GM12878 (cell line): ENCODE data around the gene CEACAM1. TPM values are rescaled to one million over a fixed set of nuclear protein-coding genes. Genes with fewer than 3 reads are reported as not detected.

ENCODE experiments used
- ATAC-seq: fragments of 200-7000 bp; cut with Tn5 transposase; 3 replicates; pipeline ENCODE4 v1.9.1; 2020; ENCODE audit warnings: mild to moderate bottlenecking, moderate library complexity
- BruUV-seq: library from RNA; stranded (reverse); fragments of 400-500 nt; replicated peaks from 2 replicates; lab custom pipeline; 2021; lab: Mats Ljungman, UMichigan
- CTCF ChIA-PET: fragments of 300-600 bp; sonication (Branson Sonifier 250); formaldehyde crosslinking; extraction: SDS; loops from one replicate; lab custom pipeline; 2021; ENCODE audit warnings: inconsistent platforms; lab: Yijun Ruan, JAX
- POLR2A ChIA-PET: fragments of 350-600 bp; formaldehyde crosslinking; extraction: SDS; loops from one replicate; lab custom pipeline; 2021; ENCODE audit warnings: inconsistent platforms; lab: Charles Lee
- RAD21 ChIA-PET: fragments of 300-600 bp; sonication (Branson Sonifier 250); formaldehyde crosslinking; loops from one replicate; lab custom pipeline; 2023; ENCODE audit warnings: antibody characterized with exemption; ENCODE audit not compliant: unreplicated experiment; lab: Charles Lee
- SMC1A ChIA-PET: fragments of 300-600 bp; sonication (Branson Sonifier 250); formaldehyde crosslinking; loops from one replicate; lab custom pipeline; 2023; ENCODE audit not compliant: unreplicated experiment, uncharacterized antibody; lab: Charles Lee
- DNase-seq: peaks from one replicate; pipeline ENCODE4 v3.0.0-alpha.2; 2011; ENCODE audit warnings: low read depth, low spot score
- FAIRE-seq: peaks from 3 replicates; lab custom pipeline; 2011; peaks lifted over from hg19 to GRCh38; lab: Jason Lieb, UNC
- H2AFZ ChIP-seq: 2 replicates; pipeline ENCODE4 v1.6.0; 2011; ENCODE audit warnings: low read depth, low read length, control low read depth; ENCODE audit not compliant: control insufficient read depth
- H3K27ac ChIP-seq: 2 replicates; pipeline ENCODE4 v1.5.1; 2011; ENCODE audit warnings: control low read depth; ENCODE audit not compliant: control insufficient read depth, insufficient read depth
- H3K27me3 ChIP-seq, 2 experiments: replicated peaks in 1 of 2; 2 replicates each; pipeline versions ENCODE4 v1.6.0 to v1.6.1; 2011; ENCODE audit warnings: low read length in 1 of 2; ENCODE audit not compliant: control insufficient read depth in 2 of 2, insufficient read depth in 2 of 2
- H3K36me3 ChIP-seq, 2 experiments: 2 replicates each; pipeline ENCODE4 v1.5.1; 2011; ENCODE audit warnings: low read length in 1 of 2; ENCODE audit not compliant: control insufficient read depth in 2 of 2, insufficient read depth in 2 of 2
- H3K4me1 ChIP-seq: 2 replicates; pipeline ENCODE4 v1.6.1; 2011; ENCODE audit warnings: mild to moderate bottlenecking, low read length, moderate library complexity, mixed read lengths; ENCODE audit not compliant: control insufficient read depth, insufficient read depth
- H3K4me2 ChIP-seq: 2 replicates; pipeline ENCODE4 v1.6.0; 2011; ENCODE audit warnings: control low read depth; ENCODE audit not compliant: control insufficient read depth, insufficient read depth
- H3K4me3 ChIP-seq: fragments of 200-600 bp; sonication (generic); 2 replicates; pipeline ENCODE4 v1.5.1; 2016
- H3K79me2 ChIP-seq: 2 replicates; pipeline ENCODE4 v1.6.0; 2011; ENCODE audit warnings: low read length; ENCODE audit not compliant: control insufficient read depth, insufficient read depth
- H3K9ac ChIP-seq: 2 replicates; pipeline ENCODE4 v1.8.0; 2011; ENCODE audit warnings: low read length, control low read depth, mixed read lengths; ENCODE audit not compliant: control insufficient read depth, insufficient read depth
- H3K9me3 ChIP-seq: replicated peaks from 3 replicates; pipeline ENCODE4 v1.5.1; 2011; ENCODE audit warnings: mild to moderate bottlenecking, low read length; ENCODE audit not compliant: control insufficient read depth, insufficient read depth
- H4K20me1 ChIP-seq: 2 replicates; pipeline ENCODE4 v1.6.0; 2011; ENCODE audit not compliant: control insufficient read depth, insufficient read depth
- ATF7 ChIP-seq: fragments of 450-650 bp; IDR thresholded peaks from 2 replicates; pipeline ENCODE4 v1.6.1; 2016; ENCODE audit warnings: low read depth, mild to moderate bottlenecking
- EZH2 ChIP-seq: IDR thresholded peaks from 2 replicates; pipeline ENCODE4 v1.6.1; 2012; ENCODE audit warnings: low read depth, mild to moderate bottlenecking, control low read depth, inconsistent platforms, low read length, borderline replicate concordance; ENCODE audit not compliant: control insufficient read depth
- JUND ChIP-seq: IDR thresholded peaks from 2 replicates; pipeline ENCODE4 v1.6.1; 2012; ENCODE audit warnings: low read depth, mild to moderate bottlenecking, low read length, improper control_type of control experiment, moderate library complexity
- NFXL1 ChIP-seq: fragments of 450-650 bp; IDR thresholded peaks from 2 replicates; pipeline ENCODE4 v1.6.1; 2017; ENCODE audit warnings: antibody characterized with exemption, mild to moderate bottlenecking, borderline replicate concordance
- NFYA ChIP-seq: IDR thresholded peaks from 2 replicates; pipeline ENCODE4 v1.6.1; 2011; ENCODE audit warnings: low read depth, mild to moderate bottlenecking, low read length, improper control_type of control experiment, borderline replicate concordance
- NRF1 ChIP-seq: conservative IDR thresholded peaks from 2 replicates; pipeline ENCODE4 v1.6.1; 2011; ENCODE audit warnings: mild to moderate bottlenecking, low read depth, low read length, improper control_type of control experiment
- RFX5 ChIP-seq: IDR thresholded peaks from 2 replicates; pipeline ENCODE4 v1.6.1; 2011; ENCODE audit warnings: low read depth, low read length, improper control_type of control experiment
- SMARCA5 ChIP-seq: fragments of 450-650 bp; IDR thresholded peaks from 2 replicates; pipeline ENCODE4 v1.6.1; 2017; ENCODE audit warnings: mild to moderate bottlenecking
- SREBF2 ChIP-seq: IDR thresholded peaks from 2 replicates; pipeline ENCODE4 v1.6.1; 2012; ENCODE audit warnings: mild to moderate bottlenecking, low read length
- SUZ12 ChIP-seq: fragments of 200-600 bp; sonication (generic); IDR thresholded peaks from one replicate; pipeline ENCODE4 v1.6.1; 2018; ENCODE audit warnings: antibody characterized with exemption, mild to moderate bottlenecking; ENCODE audit not compliant: unreplicated experiment
- YY1 ChIP-seq: IDR thresholded peaks from 2 replicates; pipeline ENCODE4 v1.6.1; 2011; ENCODE audit warnings: low read depth, mild to moderate bottlenecking, low read length
- WGBS: methylation state at CpG from one replicate; pipeline ENCODE4 v1.1.6; 2016; ENCODE audit warnings: low lambda C conversion rate; ENCODE audit not compliant: insufficient replicate concordance, insufficient coverage; ENCODE audit errors: missing lambda C conversion rate; 5-methylcytosine and 5-hydroxymethylcytosine counted together
- in situ Hi-C: fragments of 300-500 bp; cut with MboI; formaldehyde crosslinking; loops from 9 replicates; pipeline ENCODE4 v1.14.3; 2018; ENCODE audit warnings: mixed read lengths
- intact Hi-C: fragments of 100-400 bp; cut with micrococcal nuclease; formaldehyde crosslinking; loops from one replicate; pipeline ENCODE4 v1.14.2; 2022; ENCODE audit not compliant: unreplicated experiment
- polyA plus RNA-seq, 11 experiments: library from polyadenylated mRNA; depleted of rRNA in 4 of 11; unstranded in 6 of 11; stranded (reverse) in 5 of 11; fragments of >200 nt; fragmentation: Nextera tagmentation in 4 of 11; fragmentation: Illumina TruSeq in 1 of 11; extraction: Ambion mirVana in 4 of 11; extraction: Trizol in 1 of 11; gene quantifications; 1 replicate in 1 of 11; 2 replicates in 10 of 11; pipeline versions ENCODE4 v1.2.1 to v1.2.3, GENCODE V29; 2011 to 2016; ENCODE audit warnings: inconsistent platforms in 2 of 11, missing spikeins in 2 of 11, low read depth in 1 of 11
- total RNA-seq, 4 experiments: library from RNA; depleted of rRNA in 3 of 4; stranded (reverse); fragments of >200 nt in 3 of 4; fragmentation: Illumina TruSeq in 1 of 4; extraction: Trizol in 1 of 4; gene quantifications; 2 replicates each; pipeline versions ENCODE4 v1.2.1 to v1.2.3, GENCODE V29; 2013 to 2021
- TF ChIP-seq, protein P1 (sequence below): IDR thresholded peaks from 2 replicates; pipeline ENCODE4 v1.6.1; 2011; ENCODE audit warnings: borderline replicate concordance, low read depth, mild to moderate bottlenecking, moderate library complexity, low read length; ENCODE audit not compliant: insufficient read depth, poor library complexity, severe bottlenecking
- TF ChIP-seq, protein P2 (sequence below): fragments of 450-650 bp; IDR thresholded peaks from 2 replicates; pipeline ENCODE4 v1.6.1; 2016; ENCODE audit warnings: mild to moderate bottlenecking
- TF ChIP-seq, protein P3 (sequence below): fragments of 450-650 bp; IDR thresholded peaks from 2 replicates; pipeline ENCODE4 v1.6.1; 2017; ENCODE audit warnings: mild to moderate bottlenecking
- TF ChIP-seq, protein P4 (sequence below): IDR thresholded peaks from 2 replicates; pipeline ENCODE4 v1.6.1; 2012; ENCODE audit warnings: improper control_type of control experiment, low read depth, low read length; ENCODE audit not compliant: insufficient replicate concordance

The CEACAM1 gene
- total and polyA plus RNA-seq, 10 of the 15 experiments (the other 5 are each of a cell fraction or from before 2014, with no cell fraction given) = 3.9 to 24.0 (median 6.5) TPM

DNA sequence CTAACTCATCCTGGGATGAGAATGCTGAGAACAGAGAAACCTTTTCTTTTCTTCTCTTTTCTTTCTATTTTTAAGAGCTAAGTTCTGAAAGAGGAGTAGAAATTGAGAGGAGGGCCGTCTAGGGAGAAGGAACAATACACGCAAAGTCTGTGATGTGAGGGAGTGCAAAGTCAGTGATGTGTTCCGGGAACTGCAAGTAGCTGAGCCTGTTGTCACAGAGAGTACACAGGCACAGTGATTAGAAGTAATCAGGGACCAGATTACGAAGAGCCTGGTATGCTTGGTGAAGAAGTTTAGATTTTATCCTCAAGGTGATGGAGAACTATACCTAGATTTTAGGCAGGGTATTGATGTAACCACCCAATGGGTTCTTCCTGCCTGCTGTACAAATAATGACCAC lies 53.5 kb downstream of the CEACAM1 start:
- H3K36me3 ChIP-seq = no peaks in the 10 kb centered on the region
- CTCF ChIA-PET = interaction anchor here (0.5 to 3.5 kb wide), 5 partner anchors 9 to 160 kb away, joined by 3 to 12 read pairs (median 3); no protein-coding TSS in a partner anchor
- H3K9me3 ChIP-seq = no peaks in the 10 kb centered on the region
- H3K79me2 ChIP-seq = no peaks in the 10 kb centered on the region
- no peak overlapping the region for H3K9ac ChIP-seq
- DNase-seq (no peak), ATAC-seq (no peak), FAIRE-seq (no peak)
- H3K4me3 ChIP-seq = no peak overlapping the region
- H3K27me3 ChIP-seq = no peaks in the 10 kb centered on the region
- no TSS peak for BruUV-seq
- intact Hi-C loops (no loop called here), in situ Hi-C loops (no loop called here)
- 71% methylated on average over 4 of the region's 4 CpGs for WGBS
- H3K27ac ChIP-seq = no peak overlapping the region
- SMC1A ChIA-PET = interaction anchor here (1.3 to 1.8 kb wide), 3 partner anchors 8 to 17 kb away, joined by 3 to 12 read pairs (median 5); no protein-coding TSS in a partner anchor
- RAD21 ChIA-PET = no interaction called here
- H2AFZ ChIP-seq = no peak overlapping the region
- POLR2A ChIA-PET = no interaction called here
- H3K4me2 ChIP-seq = no peak overlapping the region
- peaks cover 3% of the 10 kb centered on the region; the same call in 1 of the 2 replicates for H3K4me1 ChIP-seq
- no peaks in the 10 kb centered on the region for H4K20me1 ChIP-seq
- TF ChIP-seq, protein P1, sequence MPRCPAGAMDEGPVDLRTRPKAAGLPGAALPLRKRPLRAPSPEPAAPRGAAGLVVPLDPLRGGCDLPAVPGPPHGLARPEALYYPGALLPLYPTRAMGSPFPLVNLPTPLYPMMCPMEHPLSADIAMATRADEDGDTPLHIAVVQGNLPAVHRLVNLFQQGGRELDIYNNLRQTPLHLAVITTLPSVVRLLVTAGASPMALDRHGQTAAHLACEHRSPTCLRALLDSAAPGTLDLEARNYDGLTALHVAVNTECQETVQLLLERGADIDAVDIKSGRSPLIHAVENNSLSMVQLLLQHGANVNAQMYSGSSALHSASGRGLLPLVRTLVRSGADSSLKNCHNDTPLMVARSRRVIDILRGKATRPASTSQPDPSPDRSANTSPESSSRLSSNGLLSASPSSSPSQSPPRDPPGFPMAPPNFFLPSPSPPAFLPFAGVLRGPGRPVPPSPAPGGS = no peak
- TF ChIP-seq RFX5 = no peak
- TF ChIP-seq SMARCA5 = no peak
- TF ChIP-seq NRF1 = no peak
- TF ChIP-seq EZH2 = no peak
- TF ChIP-seq, protein P2, sequence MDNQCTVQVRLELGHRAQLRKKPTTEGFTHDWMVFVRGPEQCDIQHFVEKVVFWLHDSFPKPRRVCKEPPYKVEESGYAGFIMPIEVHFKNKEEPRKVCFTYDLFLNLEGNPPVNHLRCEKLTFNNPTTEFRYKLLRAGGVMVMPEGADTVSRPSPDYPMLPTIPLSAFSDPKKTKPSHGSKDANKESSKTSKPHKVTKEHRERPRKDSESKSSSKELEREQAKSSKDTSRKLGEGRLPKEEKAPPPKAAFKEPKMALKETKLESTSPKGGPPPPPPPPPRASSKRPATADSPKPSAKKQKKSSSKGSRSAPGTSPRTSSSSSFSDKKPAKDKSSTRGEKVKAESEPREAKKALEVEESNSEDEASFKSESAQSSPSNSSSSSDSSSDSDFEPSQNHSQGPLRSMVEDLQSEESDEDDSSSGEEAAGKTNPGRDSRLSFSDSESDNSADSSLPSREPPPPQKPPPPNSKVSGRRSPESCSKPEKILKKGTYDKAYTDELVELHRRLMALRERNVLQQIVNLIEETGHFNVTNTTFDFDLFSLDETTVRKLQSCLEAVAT = no peak
- TF ChIP-seq NFYA = no peak
- no peak for TF ChIP-seq NFXL1
- TF ChIP-seq, protein P3, sequence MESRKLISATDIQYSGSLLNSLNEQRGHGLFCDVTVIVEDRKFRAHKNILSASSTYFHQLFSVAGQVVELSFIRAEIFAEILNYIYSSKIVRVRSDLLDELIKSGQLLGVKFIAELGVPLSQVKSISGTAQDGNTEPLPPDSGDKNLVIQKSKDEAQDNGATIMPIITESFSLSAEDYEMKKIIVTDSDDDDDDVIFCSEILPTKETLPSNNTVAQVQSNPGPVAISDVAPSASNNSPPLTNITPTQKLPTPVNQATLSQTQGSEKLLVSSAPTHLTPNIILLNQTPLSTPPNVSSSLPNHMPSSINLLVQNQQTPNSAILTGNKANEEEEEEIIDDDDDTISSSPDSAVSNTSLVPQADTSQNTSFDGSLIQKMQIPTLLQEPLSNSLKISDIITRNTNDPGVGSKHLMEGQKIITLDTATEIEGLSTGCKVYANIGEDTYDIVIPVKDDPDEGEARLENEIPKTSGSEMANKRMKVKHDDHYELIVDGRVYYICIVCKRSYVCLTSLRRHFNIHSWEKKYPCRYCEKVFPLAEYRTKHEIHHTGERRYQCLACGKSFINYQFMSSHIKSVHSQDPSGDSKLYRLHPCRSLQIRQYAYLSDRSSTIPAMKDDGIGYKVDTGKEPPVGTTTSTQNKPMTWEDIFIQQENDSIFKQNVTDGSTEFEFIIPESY = no peak
- TF ChIP-seq SREBF2 = no peak
- TF ChIP-seq YY1 = no peak
- TF ChIP-seq SUZ12 = no peak
- no peak for TF ChIP-seq JUND
- TF ChIP-seq ATF7 = no peak
- TF ChIP-seq, protein P4, sequence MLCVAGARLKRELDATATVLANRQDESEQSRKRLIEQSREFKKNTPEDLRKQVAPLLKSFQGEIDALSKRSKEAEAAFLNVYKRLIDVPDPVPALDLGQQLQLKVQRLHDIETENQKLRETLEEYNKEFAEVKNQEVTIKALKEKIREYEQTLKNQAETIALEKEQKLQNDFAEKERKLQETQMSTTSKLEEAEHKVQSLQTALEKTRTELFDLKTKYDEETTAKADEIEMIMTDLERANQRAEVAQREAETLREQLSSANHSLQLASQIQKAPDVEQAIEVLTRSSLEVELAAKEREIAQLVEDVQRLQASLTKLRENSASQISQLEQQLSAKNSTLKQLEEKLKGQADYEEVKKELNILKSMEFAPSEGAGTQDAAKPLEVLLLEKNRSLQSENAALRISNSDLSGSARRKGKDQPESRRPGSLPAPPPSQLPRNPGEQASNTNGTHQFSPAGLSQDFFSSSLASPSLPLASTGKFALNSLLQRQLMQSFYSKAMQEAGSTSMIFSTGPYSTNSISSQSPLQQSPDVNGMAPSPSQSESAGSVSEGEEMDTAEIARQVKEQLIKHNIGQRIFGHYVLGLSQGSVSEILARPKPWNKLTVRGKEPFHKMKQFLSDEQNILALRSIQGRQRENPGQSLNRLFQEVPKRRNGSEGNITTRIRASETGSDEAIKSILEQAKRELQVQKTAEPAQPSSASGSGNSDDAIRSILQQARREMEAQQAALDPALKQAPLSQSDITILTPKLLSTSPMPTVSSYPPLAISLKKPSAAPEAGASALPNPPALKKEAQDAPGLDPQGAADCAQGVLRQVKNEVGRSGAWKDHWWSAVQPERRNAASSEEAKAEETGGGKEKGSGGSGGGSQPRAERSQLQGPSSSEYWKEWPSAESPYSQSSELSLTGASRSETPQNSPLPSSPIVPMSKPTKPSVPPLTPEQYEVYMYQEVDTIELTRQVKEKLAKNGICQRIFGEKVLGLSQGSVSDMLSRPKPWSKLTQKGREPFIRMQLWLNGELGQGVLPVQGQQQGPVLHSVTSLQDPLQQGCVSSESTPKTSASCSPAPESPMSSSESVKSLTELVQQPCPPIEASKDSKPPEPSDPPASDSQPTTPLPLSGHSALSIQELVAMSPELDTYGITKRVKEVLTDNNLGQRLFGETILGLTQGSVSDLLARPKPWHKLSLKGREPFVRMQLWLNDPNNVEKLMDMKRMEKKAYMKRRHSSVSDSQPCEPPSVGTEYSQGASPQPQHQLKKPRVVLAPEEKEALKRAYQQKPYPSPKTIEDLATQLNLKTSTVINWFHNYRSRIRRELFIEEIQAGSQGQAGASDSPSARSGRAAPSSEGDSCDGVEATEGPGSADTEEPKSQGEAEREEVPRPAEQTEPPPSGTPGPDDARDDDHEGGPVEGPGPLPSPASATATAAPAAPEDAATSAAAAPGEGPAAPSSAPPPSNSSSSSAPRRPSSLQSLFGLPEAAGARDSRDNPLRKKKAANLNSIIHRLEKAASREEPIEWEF = no peak
